ENCODE measurements around the gene BZW2. TPM values are rescaled to one million over a fixed set of nuclear protein-coding genes. Genes with fewer than 3 reads are reported as not detected.

Gene BZW2
- total RNA-seq, 1 donor from 2014 or later, result 155 TPM

DNA sequence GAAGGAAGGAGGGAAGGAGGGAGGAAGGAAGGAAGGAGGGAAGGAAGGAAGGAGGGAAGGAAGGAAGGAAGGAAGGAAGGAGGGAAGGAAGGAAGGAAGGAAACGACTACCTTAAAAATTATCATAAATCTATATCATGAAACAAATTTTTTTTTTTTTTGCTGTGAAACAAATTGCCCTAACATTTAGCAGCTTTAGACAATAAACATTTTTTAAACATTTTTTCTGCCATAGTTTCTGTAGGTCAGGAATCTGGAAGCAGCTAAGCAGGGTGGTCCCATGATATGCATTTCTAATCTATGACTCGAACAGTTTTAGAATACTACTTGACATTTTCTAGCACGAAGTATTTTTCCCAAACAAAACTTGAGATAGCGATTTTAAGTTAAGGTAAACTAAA, 64.7 kb downstream of the BZW2 start:
- Histone ChIP-seq H3K36me3 (ENCODE audit: control insufficient read depth in 3 of 3, insufficient read depth in 3 of 3, low read length in 3 of 3) (peaks cover 3 to 11% (median 4%) of the 10 kb centered on the region in 3 donors), H3K9me3 (ENCODE audit: control insufficient read depth in 3 of 3, low read length in 3 of 3) (no peaks in the 10 kb centered on the region), H3K4me1 (ENCODE audit: control insufficient read depth in 3 of 3, insufficient read depth in 3 of 3, low read length in 3 of 3) (no peaks in the 10 kb centered on the region), H3K4me3 (ENCODE audit: low read length in 3 of 3) (no peak overlapping the region), H3K27ac (ENCODE audit: low read depth, low read length) (no peak overlapping the region), H3K27me3 (ENCODE audit: control insufficient read depth in 3 of 3, insufficient read depth in 3 of 3, low read length in 3 of 3) (no peaks in the 10 kb centered on the region), H3K9ac (ENCODE audit: low read depth in 1 of 3, low read length in 3 of 3) (no peak overlapping the region)

DNA sequence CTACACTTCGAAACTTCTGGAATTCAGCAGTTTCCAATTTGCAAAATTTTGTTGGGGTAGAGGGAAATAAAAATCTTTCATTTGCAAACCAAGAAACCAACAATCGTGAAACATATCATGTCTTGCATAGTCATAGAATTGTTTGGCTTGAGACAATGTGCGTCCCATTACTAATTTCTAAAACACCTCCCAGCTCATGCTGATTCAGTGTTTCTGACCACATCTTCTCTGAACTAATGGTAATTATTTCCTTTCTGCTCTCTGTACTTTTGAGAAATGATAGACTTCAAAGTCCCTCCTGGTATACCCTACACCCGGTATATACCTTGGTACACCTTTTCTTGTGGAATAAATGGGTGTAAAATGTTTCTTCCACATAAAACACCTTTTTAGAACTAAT, 65.7 kb downstream of the BZW2 start:
- Histone ChIP-seq H3K4me3 (ENCODE audit: low read length in 3 of 3) (no peak overlapping the region), H3K27ac (ENCODE audit: low read depth, low read length) (no peak overlapping the region), H3K36me3 (ENCODE audit: control insufficient read depth in 3 of 3, insufficient read depth in 3 of 3, low read length in 3 of 3) (peaks cover 0 to 5% (median 0%) of the 10 kb centered on the region in 3 donors), H3K9me3 (ENCODE audit: control insufficient read depth in 3 of 3, low read length in 3 of 3) (no peaks in the 10 kb centered on the region), H3K9ac (ENCODE audit: low read depth in 1 of 3, low read length in 3 of 3) (no peak overlapping the region), H3K4me1 (ENCODE audit: control insufficient read depth in 3 of 3, insufficient read depth in 3 of 3, low read length in 3 of 3) (no peaks in the 10 kb centered on the region), H3K27me3 (ENCODE audit: control insufficient read depth in 3 of 3, insufficient read depth in 3 of 3, low read length in 3 of 3) (no peaks in the 10 kb centered on the region)

- H3K4me1 ChIP-seq (ENCODE audit: control insufficient read depth in 3 of 3, insufficient read depth in 3 of 3, low read length in 3 of 3), result no peaks in the 10 kb centered on the region
- H3K9me3 ChIP-seq (ENCODE audit: control insufficient read depth in 3 of 3, low read length in 3 of 3), result no peaks in the 10 kb centered on the region
- no peak overlapping the region for H3K9ac ChIP-seq (ENCODE audit: low read depth in 1 of 3, low read length in 3 of 3)
- H3K27me3 ChIP-seq (ENCODE audit: control insufficient read depth in 3 of 3, insufficient read depth in 3 of 3, low read length in 3 of 3), result no peaks in the 10 kb centered on the region
- H3K36me3 ChIP-seq (ENCODE audit: control insufficient read depth in 3 of 3, insufficient read depth in 3 of 3, low read length in 3 of 3), result peaks cover 0 to 5% (median 0%) of the 10 kb centered on the region in 3 donors
- no peak overlapping the region for H3K27ac ChIP-seq (ENCODE audit: low read depth, low read length)
- no peak overlapping the region for H3K4me3 ChIP-seq (ENCODE audit: low read length in 3 of 3)
Measured at GRCh38 chr7:16712916-16713315, 66.9 kb downstream of the BZW2 start.

GRCh38 chr7:16715928-16716327, 69.9 kb downstream of the BZW2 start:
- Histone ChIP-seq H3K9me3 (ENCODE audit: control insufficient read depth in 3 of 3, low read length in 3 of 3) (no peaks in the 10 kb centered on the region), H3K36me3 (ENCODE audit: control insufficient read depth in 3 of 3, insufficient read depth in 3 of 3, low read length in 3 of 3) (no peaks in the 10 kb centered on the region), H3K27me3 (ENCODE audit: control insufficient read depth in 3 of 3, insufficient read depth in 3 of 3, low read length in 3 of 3) (no peaks in the 10 kb centered on the region), H3K4me1 (ENCODE audit: control insufficient read depth in 3 of 3, insufficient read depth in 3 of 3, low read length in 3 of 3) (no peaks in the 10 kb centered on the region), H3K27ac (ENCODE audit: low read depth, low read length) (no peak overlapping the region), H3K9ac (ENCODE audit: low read depth in 1 of 3, low read length in 3 of 3) (no peak overlapping the region), H3K4me3 (ENCODE audit: low read length in 3 of 3) (no peak overlapping the region)

DNA sequence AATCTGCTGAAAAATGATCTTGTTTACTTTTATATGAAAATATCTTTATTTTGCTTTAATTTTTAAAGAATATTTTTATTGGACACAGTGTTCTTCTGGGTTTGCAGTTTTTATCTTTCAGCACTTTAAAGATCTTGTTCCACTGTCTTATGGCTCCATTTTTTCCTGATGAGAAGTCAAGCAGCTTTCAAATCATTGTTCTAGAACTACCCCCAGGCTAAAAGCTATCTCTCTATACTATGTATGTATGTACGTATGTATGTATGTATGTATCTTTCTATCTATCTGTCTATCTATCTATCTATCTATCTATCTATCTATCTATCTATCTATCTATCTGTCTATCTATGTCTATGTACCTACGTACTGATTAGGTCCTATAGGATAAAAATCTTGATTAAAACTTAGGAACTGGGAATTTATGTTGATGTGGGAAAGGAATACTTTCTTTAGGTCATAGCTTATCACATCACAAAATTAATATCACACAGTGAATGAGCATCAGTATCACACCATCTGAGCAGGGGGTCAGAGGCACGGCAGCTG, 72.2 kb downstream of the BZW2 start:
- Histone ChIP-seq H3K4me1 (ENCODE audit: control insufficient read depth in 3 of 3, insufficient read depth in 3 of 3, low read length in 3 of 3) (no peaks in the 10 kb centered on the region), H3K27me3 (ENCODE audit: control insufficient read depth in 3 of 3, insufficient read depth in 3 of 3, low read length in 3 of 3) (no peaks in the 10 kb centered on the region), H3K36me3 (ENCODE audit: control insufficient read depth in 3 of 3, insufficient read depth in 3 of 3, low read length in 3 of 3) (no peaks in the 10 kb centered on the region), H3K27ac (ENCODE audit: low read depth, low read length) (no peak overlapping the region), H3K9me3 (ENCODE audit: control insufficient read depth in 3 of 3, low read length in 3 of 3) (no peaks in the 10 kb centered on the region), H3K4me3 (ENCODE audit: low read length in 3 of 3) (no peak overlapping the region), H3K9ac (ENCODE audit: low read depth in 1 of 3, low read length in 3 of 3) (no peak overlapping the region)

DNA sequence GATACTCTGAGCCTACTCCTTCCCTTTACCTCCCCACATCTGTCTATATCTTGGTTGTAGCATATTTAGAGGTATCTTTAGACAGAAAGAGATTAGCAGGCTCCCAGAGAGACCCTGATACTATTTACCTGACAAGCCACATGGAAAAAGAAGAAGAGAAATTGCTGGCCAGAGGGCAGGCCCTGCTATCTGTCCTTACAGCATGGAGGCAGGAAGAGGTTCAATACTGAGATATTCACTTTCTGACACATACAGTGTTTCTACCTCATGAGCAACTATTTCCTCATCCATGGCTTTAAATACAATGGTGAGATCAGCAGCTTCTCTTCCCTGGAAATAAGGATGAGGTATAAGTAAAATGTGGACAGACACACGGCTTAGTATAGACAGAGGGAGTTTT, 73.7 kb downstream of the BZW2 start:
- no peak overlapping the region for H3K27ac ChIP-seq (ENCODE audit: low read depth, low read length)
- H3K4me1 ChIP-seq (ENCODE audit: control insufficient read depth in 3 of 3, insufficient read depth in 3 of 3, low read length in 3 of 3), result no peaks in the 10 kb centered on the region
- no peaks in the 10 kb centered on the region for H3K36me3 ChIP-seq (ENCODE audit: control insufficient read depth in 3 of 3, insufficient read depth in 3 of 3, low read length in 3 of 3)

GRCh38 chr7:16721541-16721940, 75.6 kb downstream of the BZW2 start:
- H3K36me3 ChIP-seq (ENCODE audit: control insufficient read depth in 3 of 3, insufficient read depth in 3 of 3, low read length in 3 of 3), result no peaks in the 10 kb centered on the region

More for the DNA sequence above, 73.7 kb downstream of the BZW2 start:
- Histone ChIP-seq H3K4me3 (ENCODE audit: low read length in 3 of 3) (no peak overlapping the region), H3K27me3 (ENCODE audit: control insufficient read depth in 3 of 3, insufficient read depth in 3 of 3, low read length in 3 of 3) (no peaks in the 10 kb centered on the region), H3K9ac (ENCODE audit: low read depth in 1 of 3, low read length in 3 of 3) (no peak overlapping the region), H3K9me3 (ENCODE audit: control insufficient read depth in 3 of 3, low read length in 3 of 3) (no peaks in the 10 kb centered on the region)

GRCh38 chr7:16724344-16724743, 78.4 kb downstream of the BZW2 start:
- Histone ChIP-seq H3K27ac (ENCODE audit: low read depth, low read length) (no peak overlapping the region), H3K9me3 (ENCODE audit: control insufficient read depth in 3 of 3, low read length in 3 of 3) (no peaks in the 10 kb centered on the region), H3K4me3 (ENCODE audit: low read length in 3 of 3) (no peak overlapping the region), H3K9ac (ENCODE audit: low read depth in 1 of 3, low read length in 3 of 3) (no peak overlapping the region), H3K4me1 (ENCODE audit: control insufficient read depth in 3 of 3, insufficient read depth in 3 of 3, low read length in 3 of 3) (no peaks in the 10 kb centered on the region), H3K36me3 (ENCODE audit: control insufficient read depth in 3 of 3, insufficient read depth in 3 of 3, low read length in 3 of 3) (no peaks in the 10 kb centered on the region), H3K27me3 (ENCODE audit: control insufficient read depth in 3 of 3, insufficient read depth in 3 of 3, low read length in 3 of 3) (no peaks in the 10 kb centered on the region)

More at GRCh38 chr7:16721541-16721940, 75.6 kb downstream of the BZW2 start:
- Histone ChIP-seq H3K9ac (ENCODE audit: low read depth in 1 of 3, low read length in 3 of 3) (no peak overlapping the region), H3K4me3 (ENCODE audit: low read length in 3 of 3) (no peak overlapping the region), H3K4me1 (ENCODE audit: control insufficient read depth in 3 of 3, insufficient read depth in 3 of 3, low read length in 3 of 3) (no peaks in the 10 kb centered on the region), H3K9me3 (ENCODE audit: control insufficient read depth in 3 of 3, low read length in 3 of 3) (no peaks in the 10 kb centered on the region), H3K27me3 (ENCODE audit: control insufficient read depth in 3 of 3, insufficient read depth in 3 of 3, low read length in 3 of 3) (no peaks in the 10 kb centered on the region), H3K27ac (ENCODE audit: low read depth, low read length) (no peak overlapping the region)

- H3K9ac ChIP-seq (ENCODE audit: low read depth in 1 of 3, low read length in 3 of 3), result no peak overlapping the region
- H3K9me3 ChIP-seq (ENCODE audit: control insufficient read depth in 3 of 3, low read length in 3 of 3), result no peaks in the 10 kb centered on the region
- no peak overlapping the region for H3K27ac ChIP-seq (ENCODE audit: low read depth, low read length)
- no peaks in the 10 kb centered on the region for H3K36me3 ChIP-seq (ENCODE audit: control insufficient read depth in 3 of 3, insufficient read depth in 3 of 3, low read length in 3 of 3)
- no peak overlapping the region for H3K4me3 ChIP-seq (ENCODE audit: low read length in 3 of 3)
- no peaks in the 10 kb centered on the region for H3K4me1 ChIP-seq (ENCODE audit: control insufficient read depth in 3 of 3, insufficient read depth in 3 of 3, low read length in 3 of 3)
- H3K27me3 ChIP-seq (ENCODE audit: control insufficient read depth in 3 of 3, insufficient read depth in 3 of 3, low read length in 3 of 3), result no peaks in the 10 kb centered on the region
Measured at GRCh38 chr7:16726189-16726588, 80.2 kb downstream of the BZW2 start.

DNA sequence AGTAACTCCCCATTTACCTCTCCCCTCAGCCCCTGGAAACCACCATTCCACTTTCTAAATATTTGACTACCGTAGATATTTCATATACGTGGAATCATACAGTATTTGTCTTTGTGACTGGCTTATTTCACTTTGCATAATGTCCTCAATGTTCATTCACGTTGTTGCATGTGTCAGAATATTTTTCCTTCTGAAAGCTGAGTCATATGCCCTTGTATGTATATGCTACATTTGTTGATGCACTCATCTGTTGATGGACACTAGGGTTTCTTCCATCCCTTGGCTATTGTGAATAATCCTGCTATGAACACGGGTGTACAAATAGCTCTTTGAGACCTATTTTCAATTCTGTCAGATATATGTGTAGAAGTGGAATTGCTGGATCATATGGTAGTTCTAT, 81.8 kb downstream of the BZW2 start:
- no peaks in the 10 kb centered on the region for H3K27me3 ChIP-seq (ENCODE audit: control insufficient read depth in 3 of 3, insufficient read depth in 3 of 3, low read length in 3 of 3)
- H3K27ac ChIP-seq (ENCODE audit: low read depth, low read length), result no peak overlapping the region
- no peak overlapping the region for H3K4me3 ChIP-seq (ENCODE audit: low read length in 3 of 3)
- no peak overlapping the region for H3K9ac ChIP-seq (ENCODE audit: low read depth in 1 of 3, low read length in 3 of 3)
- H3K9me3 ChIP-seq (ENCODE audit: control insufficient read depth in 3 of 3, low read length in 3 of 3), result no peaks in the 10 kb centered on the region
- H3K36me3 ChIP-seq (ENCODE audit: control insufficient read depth in 3 of 3, insufficient read depth in 3 of 3, low read length in 3 of 3), result no peaks in the 10 kb centered on the region
- H3K4me1 ChIP-seq (ENCODE audit: control insufficient read depth in 3 of 3, insufficient read depth in 3 of 3, low read length in 3 of 3), result no peaks in the 10 kb centered on the region

DNA sequence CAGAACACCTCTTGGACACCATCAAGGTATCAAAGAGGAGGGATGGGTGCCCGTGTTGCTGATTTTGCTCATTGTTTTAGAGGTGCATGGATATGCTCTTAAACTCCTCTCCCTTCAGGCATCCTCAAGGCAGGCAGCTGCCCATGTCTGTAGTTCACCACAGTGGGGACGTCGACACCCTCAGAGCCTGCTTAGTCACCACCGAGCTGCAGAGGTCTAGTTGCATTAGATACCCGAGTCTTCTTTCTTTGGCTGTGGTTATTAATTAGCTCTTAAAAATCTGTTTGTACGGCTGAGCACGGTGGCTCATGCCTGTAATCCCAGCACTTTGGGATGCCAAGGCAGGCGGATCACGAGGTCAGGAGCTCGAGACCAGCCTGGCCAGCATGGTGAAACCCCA, 82.8 kb downstream of the BZW2 start:
- Histone ChIP-seq H3K4me1 (ENCODE audit: control insufficient read depth in 3 of 3, insufficient read depth in 3 of 3, low read length in 3 of 3) (no peaks in the 10 kb centered on the region), H3K27ac (ENCODE audit: low read depth, low read length) (no peak overlapping the region), H3K36me3 (ENCODE audit: control insufficient read depth in 3 of 3, insufficient read depth in 3 of 3, low read length in 3 of 3) (no peaks in the 10 kb centered on the region), H3K27me3 (ENCODE audit: control insufficient read depth in 3 of 3, insufficient read depth in 3 of 3, low read length in 3 of 3) (no peaks in the 10 kb centered on the region), H3K4me3 (ENCODE audit: low read length in 3 of 3) (no peak overlapping the region), H3K9me3 (ENCODE audit: control insufficient read depth in 3 of 3, low read length in 3 of 3) (no peaks in the 10 kb centered on the region), H3K9ac (ENCODE audit: low read depth in 1 of 3, low read length in 3 of 3) (no peak overlapping the region)
